ENCODE measurements around the gene PCYT2. TPM values are rescaled to one million over a fixed set of nuclear protein-coding genes. Genes with fewer than 3 reads are reported as not detected.

The PCYT2 gene
- total RNA-seq, 1 donor from 2014 or later: 28.4 TPM

- no peak for ATAC-seq
- DNase-seq: peak; percentile 37
- intact Hi-C loops (cut with micrococcal nuclease): no loop called here
Measured at GRCh38 chr17:81930142-81931125, 19.2 kb upstream of the PCYT2 start.

- intact Hi-C loops (cut with micrococcal nuclease): no loop called here
- ATAC-seq (no peak), DNase-seq (no peak)
Measured at GRCh38 chr17:81929253-81930141, 18.3 kb upstream of the PCYT2 start.

GRCh38 chr17:81928544-81929252 is 17.5 kb upstream of the PCYT2 start:
- intact Hi-C loops (cut with micrococcal nuclease): no loop called here
- peak; percentile 41 for DNase-seq
- no peak for ATAC-seq

GRCh38 chr17:81927653-81928543 is 16.7 kb upstream of the PCYT2 start, which contains the start of gene MAFG:
MAFG (minus strand) TSS chr17:81927735; CDS start chr17:81923185, 4,550 bp downstream.
- intact Hi-C loops (cut with micrococcal nuclease): no loop called here
- ATAC-seq (peak; percentile 63), DNase-seq (peak; percentile 96)

- intact Hi-C loops (cut with micrococcal nuclease): no loop called here
- DNase-seq: no peak
- ATAC-seq: peak; percentile 1
Measured at GRCh38 chr17:81927152-81927652, 16.0 kb upstream of the PCYT2 start.

GRCh38 chr17:81926451-81927151 is 15.4 kb upstream of the PCYT2 start:
- peak; percentile 58 for ATAC-seq
- peak; percentile 81 for DNase-seq
- intact Hi-C loops (cut with micrococcal nuclease): no loop called here

GRCh38 chr17:81925860-81926450 is 14.8 kb upstream of the PCYT2 start:
- ATAC-seq (no peak), DNase-seq (no peak)
- intact Hi-C loops (cut with micrococcal nuclease): no loop called here

GRCh38 chr17:81924557-81925532 is 13.6 kb upstream of the PCYT2 start:
- DNase-seq (no peak), ATAC-seq (no peak)
- intact Hi-C loops (cut with micrococcal nuclease): no loop called here

- intact Hi-C loops (cut with micrococcal nuclease): no loop called here
Measured at GRCh38 chr17:81923302-81924260, 12.4 kb upstream of the PCYT2 start.

GRCh38 chr17:81922566-81923301 is 11.5 kb upstream of the PCYT2 start:
- ATAC-seq (no peak), DNase-seq (no peak)
- intact Hi-C loops (cut with micrococcal nuclease): no loop called here

More at GRCh38 chr17:81923302-81924260, 12.4 kb upstream of the PCYT2 start:
- DNase-seq: peak; percentile 83
- peak; percentile 44 for ATAC-seq

GRCh38 chr17:81921996-81922565 is 10.9 kb upstream of the PCYT2 start:
- DNase-seq (no peak), ATAC-seq (no peak)
- intact Hi-C loops (cut with micrococcal nuclease): no loop called here

GRCh38 chr17:81921537-81921862 is 10.3 kb upstream of the PCYT2 start:
- intact Hi-C loops (cut with micrococcal nuclease): no loop called here
- ATAC-seq (no peak), DNase-seq (no peak)

GRCh38 chr17:81920612-81921536 is 9.7 kb upstream of the PCYT2 start:
- no peak for DNase-seq
- no peak for ATAC-seq
- intact Hi-C loops (cut with micrococcal nuclease): no loop called here

All from left ventricle myocardium superior (tissue), 1 donor.